H1 (cell line): ENCODE measurements around the gene PCDH9. TPM values are rescaled to one million over a fixed set of nuclear protein-coding genes. Genes with fewer than 3 reads are reported as not detected.

Source experiments
- CTCF ChIA-PET: fragments of 300-600 bp; sonication (Branson Sonifier 250); formaldehyde crosslinking; loops from one replicate; lab custom pipeline; 2021; ENCODE audit not compliant: partially characterized antibody; lab: Charles Lee
- POLR2A ChIA-PET: fragments of 300-600 bp; sonication (Branson Sonifier 250); formaldehyde crosslinking; loops from one replicate; lab custom pipeline; 2021; ENCODE audit warnings: inconsistent platforms; ENCODE audit not compliant: partially characterized antibody; lab: Charles Lee
- DNase-seq, 2 experiments: peaks; one replicate each; pipeline versions ENCODE4 v3.0.0 to v3.0.0-alpha.2; 2010 to 2022; ENCODE audit warnings: low spot score in 2 of 2, low read depth in 1 of 2, mixed read lengths in 1 of 2
- FAIRE-seq: peaks from 2 replicates; lab custom pipeline; 2011; peaks lifted over from hg19 to GRCh38; lab: Jason Lieb, UNC
- H2AFZ ChIP-seq: 2 replicates; pipeline ENCODE4 v1.8.1; 2012; ENCODE audit warnings: low read length, inconsistent platforms
- H2AK5ac ChIP-seq: 2 replicates; pipeline ENCODE4 v1.6.1; 2013; ENCODE audit warnings: low read depth, low read length
- H2BK120ac ChIP-seq: replicated peaks from 2 replicates; pipeline ENCODE3; 2013; ENCODE audit warnings: low read depth, low read length, inconsistent platforms
- H2BK12ac ChIP-seq: 2 replicates; pipeline ENCODE4 v1.6.1; 2013; ENCODE audit warnings: low read depth, low read length
- H2BK15ac ChIP-seq: 2 replicates; pipeline ENCODE4 v1.6.1; 2013; ENCODE audit warnings: low read length
- H2BK20ac ChIP-seq: 2 replicates; pipeline ENCODE4 v1.6.1; 2013; ENCODE audit warnings: low read length
- H2BK5ac ChIP-seq: 2 replicates; pipeline ENCODE4 v1.6.1; 2013; ENCODE audit warnings: low read depth, low read length
- H3K14ac ChIP-seq: 2 replicates; pipeline ENCODE4 v1.6.1; 2013; ENCODE audit warnings: inconsistent platforms; ENCODE audit not compliant: insufficient read length
- H3K18ac ChIP-seq: 2 replicates; pipeline ENCODE4 v1.6.1; 2013; ENCODE audit warnings: low read length; ENCODE audit errors: extremely low read depth
- H3K23ac ChIP-seq: 2 replicates; pipeline ENCODE4 v1.6.1; 2013; ENCODE audit warnings: inconsistent platforms; ENCODE audit not compliant: insufficient read length
- H3K23me2 ChIP-seq: 2 replicates; pipeline ENCODE4 v1.6.1; 2013; ENCODE audit warnings: low read depth, low read length
- H3K27ac ChIP-seq: 2 replicates; pipeline ENCODE4 v1.6.1; 2011; ENCODE audit warnings: low read depth, low read length, inconsistent platforms
- H3K27me3 ChIP-seq, 4 experiments: replicated peaks in 1 of 4; 1 replicate in 1 of 4; 2 replicates in 3 of 4; pipeline versions ENCODE4 v1.6.1 to v1.8.1; 2011 to 2013; ENCODE audit warnings: low read length in 3 of 4, mild to moderate bottlenecking in 3 of 4, inconsistent platforms in 2 of 4, mixed read lengths in 2 of 4, moderate library complexity in 1 of 4; ENCODE audit not compliant: control insufficient read depth in 3 of 4, insufficient read depth in 3 of 4; ENCODE audit errors: extremely low read depth in 1 of 4
- H3K36me3 ChIP-seq, 4 experiments: 2 replicates each; pipeline versions ENCODE4 v1.6.1 to v1.8.1; 2011 to 2013; ENCODE audit warnings: mild to moderate bottlenecking in 4 of 4, low read length in 3 of 4, moderate library complexity in 2 of 4, control low read depth in 1 of 4, inconsistent platforms in 1 of 4; ENCODE audit not compliant: insufficient read depth in 4 of 4, control insufficient read depth in 2 of 4
- H3K4ac ChIP-seq: replicated peaks from 2 replicates; pipeline ENCODE3; 2013; ENCODE audit warnings: low read length, low read depth, mixed read lengths, inconsistent platforms; ENCODE audit not compliant: insufficient read length
- H3K4me1 ChIP-seq, 4 experiments: replicated peaks in 1 of 4; 1 replicate in 1 of 4; 2 replicates in 3 of 4; pipeline versions ENCODE4 v1.6.1 to v1.8.1; 2011 to 2013; ENCODE audit warnings: low read length in 3 of 4, inconsistent platforms in 2 of 4, mixed read lengths in 1 of 4; ENCODE audit not compliant: insufficient read depth in 4 of 4, control insufficient read depth in 3 of 4
- H3K4me2 ChIP-seq, 2 experiments: 2 replicates each; pipeline versions ENCODE4 v1.6.1 to v1.8.1; 2011 to 2013; ENCODE audit warnings: low read depth in 2 of 2, low read length in 2 of 2, control low read depth in 1 of 2, inconsistent platforms in 1 of 2, mild to moderate bottlenecking in 1 of 2; ENCODE audit not compliant: insufficient read depth in 1 of 2
- H3K4me3 ChIP-seq, 4 experiments: fragments of 200-600, 300-600 bp in 1 of 4; sonication (generic), shearing (Covaris generic), sonication (Bioruptor Twin) in 1 of 4; 2 replicates each; pipeline versions ENCODE4 v1.5.1 to v1.8.1; 2011 to 2016; ENCODE audit warnings: low read length in 4 of 4, low read depth in 3 of 4, control low read depth in 2 of 4, inconsistent platforms in 2 of 4, mild to moderate bottlenecking in 2 of 4, mixed read lengths in 1 of 4, moderate library complexity in 1 of 4; ENCODE audit not compliant: insufficient read depth in 2 of 4; ENCODE audit errors: extremely low read depth in 1 of 4
- H3K56ac ChIP-seq: replicated peaks from 2 replicates; pipeline ENCODE3; 2013; ENCODE audit warnings: low read depth, mild to moderate bottlenecking, mixed read lengths, low read length, inconsistent platforms; ENCODE audit not compliant: insufficient read length
- H3K79me1 ChIP-seq: 2 replicates; pipeline ENCODE4 v1.6.1; 2013; ENCODE audit warnings: low read depth, low read length, control low read depth
- H3K79me2 ChIP-seq, 2 experiments: 2 replicates each; pipeline versions ENCODE4 v1.6.1 to v1.8.1; 2012 to 2013; ENCODE audit warnings: low read length in 2 of 2, mild to moderate bottlenecking in 2 of 2, inconsistent platforms in 1 of 2; ENCODE audit not compliant: insufficient read depth in 2 of 2, control insufficient read depth in 1 of 2
- H3K9ac ChIP-seq, 4 experiments: replicated peaks in 1 of 4; 1 replicate in 1 of 4; 2 replicates in 3 of 4; pipeline versions ENCODE4 v1.6.1 to v1.8.1; 2011 to 2013; ENCODE audit warnings: low read depth in 3 of 4, low read length in 3 of 4, control low read depth in 2 of 4, mild to moderate bottlenecking in 2 of 4, moderate library complexity in 2 of 4, inconsistent platforms in 1 of 4; ENCODE audit errors: extremely low read depth in 1 of 4
- H3K9me3 ChIP-seq, 2 experiments: 2 replicates each; pipeline versions ENCODE4 v1.6.1 to v1.8.1; 2012 to 2013; ENCODE audit warnings: mild to moderate bottlenecking in 2 of 2, moderate library complexity in 2 of 2, control low read depth in 1 of 2, inconsistent platforms in 1 of 2, low read depth in 1 of 2, low read length in 1 of 2, mixed read lengths in 1 of 2; ENCODE audit not compliant: insufficient read depth in 2 of 2
- H4K20me1 ChIP-seq, 2 experiments: replicated peaks in 1 of 2; 2 replicates each; pipeline versions ENCODE3 to v1.8.1; 2011 to 2013; ENCODE audit warnings: inconsistent platforms in 2 of 2, low read length in 2 of 2, mild to moderate bottlenecking in 1 of 2; ENCODE audit not compliant: insufficient read depth in 2 of 2, control insufficient read depth in 1 of 2
- H4K5ac ChIP-seq: 2 replicates; pipeline ENCODE4 v1.6.1; 2013; ENCODE audit warnings: low read length, low read depth, mixed read lengths, inconsistent platforms; ENCODE audit not compliant: insufficient read length
- H4K8ac ChIP-seq: 2 replicates; pipeline ENCODE4 v1.8.0; 2013; ENCODE audit warnings: mild to moderate bottlenecking, moderate library complexity, low read length, inconsistent platforms; ENCODE audit not compliant: insufficient read depth; ENCODE audit errors: extremely low read depth
- H4K91ac ChIP-seq: replicated peaks from 2 replicates; pipeline ENCODE3; 2013; ENCODE audit warnings: low read length, mixed read lengths, inconsistent platforms; ENCODE audit not compliant: insufficient read length
- CBX8 ChIP-seq: fragments of 300-800, 300-1000 bp; sonication (generic); IDR thresholded peaks from 2 replicates; pipeline ENCODE4 v1.7.1; 2016; ENCODE audit warnings: low read depth, low read length, borderline replicate concordance
- CHD2 ChIP-seq: IDR thresholded peaks from 2 replicates; pipeline ENCODE4 v1.6.1; 2012; ENCODE audit warnings: low read length, improper control_type of control experiment
- GTF2F1 ChIP-seq: IDR thresholded peaks from 2 replicates; pipeline ENCODE4 v1.6.1; 2012; ENCODE audit warnings: low read depth, low read length, improper control_type of control experiment, borderline replicate concordance
- JUND ChIP-seq: IDR thresholded peaks from 2 replicates; pipeline ENCODE4 v1.6.1; 2011; ENCODE audit warnings: mild to moderate bottlenecking, improper control_type of control experiment, low read length
- MAFK ChIP-seq: IDR thresholded peaks from 2 replicates; pipeline ENCODE4 v1.6.1; 2012; ENCODE audit warnings: low read depth, mild to moderate bottlenecking, improper control_type of control experiment, low read length
- MAX ChIP-seq: IDR thresholded peaks from 2 replicates; pipeline ENCODE4 v1.6.1; 2012; ENCODE audit warnings: inconsistent platforms
- POU5F1 ChIP-seq: IDR thresholded peaks from 2 replicates; pipeline ENCODE4 v1.6.1; 2011; ENCODE audit warnings: low read depth, mild to moderate bottlenecking, low read length, moderate library complexity
- RAD21 ChIP-seq, 2 experiments: IDR thresholded peaks in 1 of 2; conservative IDR thresholded peaks in 1 of 2; 2 replicates each; pipeline ENCODE4 v1.6.1; 2011; ENCODE audit warnings: low read depth in 2 of 2, low read length in 2 of 2, improper control_type of control experiment in 1 of 2, inconsistent platforms in 1 of 2, mild to moderate bottlenecking in 1 of 2, moderate library complexity in 1 of 2
- RBBP5 ChIP-seq: IDR thresholded peaks from 2 replicates; pipeline ENCODE4 v1.7.1; 2012; ENCODE audit warnings: low read depth, mild to moderate bottlenecking, inconsistent platforms, low read length, moderate library complexity, borderline replicate concordance
- SIRT6 ChIP-seq: IDR thresholded peaks from one replicate; pipeline ENCODE4 v1.7.1; 2012; ENCODE audit warnings: low read length, inconsistent platforms
- SUZ12 ChIP-seq: fragments of 200-600 bp; sonication (generic); IDR thresholded peaks from 2 replicates; pipeline ENCODE4 v1.6.1; 2012; ENCODE audit warnings: mild to moderate bottlenecking, inconsistent platforms, low read length, moderate library complexity, mixed read lengths
- TAF7 ChIP-seq: optimal IDR thresholded peaks from 2 replicates; pipeline ENCODE3; 2011; ENCODE audit warnings: low read depth, mild to moderate bottlenecking, inconsistent platforms, low read length, moderate library complexity, borderline replicate concordance
- WGBS, 2 experiments: shearing (Covaris generic) in 1 of 2; methylation state at CpG; one replicate each; pipeline versions ENCODE4 v1.1.6 to v1.1.7; 2013 to 2015; ENCODE audit warnings: low lambda C conversion rate in 2 of 2, mixed read lengths in 2 of 2, inconsistent platforms in 1 of 2, low coverage in 1 of 2, missing lambda C conversion rate in 1 of 2; ENCODE audit not compliant: insufficient replicate concordance in 2 of 2, insufficient coverage in 1 of 2, insufficient read length in 1 of 2; ENCODE audit errors: extremely low coverage in 1 of 2, missing lambda C conversion rate in 1 of 2; 5-methylcytosine and 5-hydroxymethylcytosine counted together
- polyA plus RNA-seq, 7 experiments: library from polyadenylated mRNA; depleted of rRNA in 3 of 7; stranded (reverse) in 5 of 7; unstranded in 2 of 7; fragments of >200 nt in 5 of 7; fragments of 200-250 nt in 2 of 7; gene quantifications; 1 replicate in 5 of 7; 2 replicates in 1 of 7; 4 replicates in 1 of 7; pipeline versions ENCODE4 v1.2.1 to v1.2.3, GENCODE V29; 2011 to 2013; ENCODE audit warnings: missing spikeins in 2 of 7, mixed read lengths in 2 of 7
- total RNA-seq: library from RNA; stranded (reverse); fragmentation: NEBNext Ultra II Directional; extraction: Animal tissue kit (Norgen Biotek cat#: 25700); gene quantifications from 2 replicates; pipeline ENCODE4 v1.2.1, GENCODE V29; 2021
- TF ChIP-seq, protein P1 (sequence below): IDR thresholded peaks from 2 replicates; pipeline ENCODE4 v1.6.1; 2012; ENCODE audit warnings: inconsistent platforms

The PCDH9 gene
- total and polyA plus RNA-seq, 2 of the 8 experiments (the other 6 are each of a cell fraction or from before 2014, with no cell fraction given) = 0.12 to 0.60 TPM

DNA sequence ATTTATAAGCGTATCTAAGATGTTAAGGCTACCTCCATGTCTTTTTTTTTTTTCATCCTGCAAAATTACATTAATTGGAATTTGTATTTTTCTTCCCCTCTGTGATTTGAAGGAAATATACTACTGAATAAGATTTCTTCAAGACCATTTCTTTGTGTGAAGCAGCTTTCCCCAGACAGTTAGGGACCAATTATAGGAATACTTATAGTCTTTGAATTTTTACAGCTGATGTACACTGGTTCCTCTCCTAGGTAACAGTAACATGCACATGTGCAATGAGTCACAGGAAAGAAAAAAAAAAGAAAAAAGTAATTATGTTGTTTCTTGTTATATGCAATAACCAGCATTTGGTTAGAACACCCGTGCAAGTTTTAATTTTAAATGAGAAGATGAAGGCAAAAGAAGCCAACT lies 82.0 kb downstream of the PCDH9 start:
- ChIA-PET CTCF (interaction anchor here (1.0 kb wide), 1 partner anchor 23 kb away, joined by 3 read pairs; no protein-coding TSS in a partner anchor), POLR2A (no interaction called here)
- no peak overlapping the region for H3K27ac ChIP-seq
- H4K8ac ChIP-seq = no peak overlapping the region
- FAIRE-seq = no peak
- H2AFZ ChIP-seq = no peak overlapping the region
- H2BK20ac ChIP-seq = no peak overlapping the region
- H3K23ac ChIP-seq = no peak overlapping the region
- H3K36me3 ChIP-seq = no peaks in the 10 kb centered on the region
- H3K56ac ChIP-seq = no peak overlapping the region
- H3K27me3 ChIP-seq = no peaks in the 10 kb centered on the region
- no peaks in the 10 kb centered on the region for H3K79me2 ChIP-seq
- no peaks in the 10 kb centered on the region for H4K20me1 ChIP-seq
- no peak overlapping the region for H2BK5ac ChIP-seq
- H2BK120ac ChIP-seq = no peak overlapping the region
- H2BK12ac ChIP-seq = no peak overlapping the region
- H3K4ac ChIP-seq = no peak overlapping the region
- no peak overlapping the region for H3K14ac ChIP-seq
- DNase-seq = no peak
- H3K9me3 ChIP-seq = no peaks in the 10 kb centered on the region
- no peak overlapping the region for H4K5ac ChIP-seq
- no peak overlapping the region for H3K4me2 ChIP-seq
- H2AK5ac ChIP-seq = no peak overlapping the region
- no peak overlapping the region for H3K4me3 ChIP-seq
- H3K9ac ChIP-seq = no peak overlapping the region
- peaks cover 0 to 4% (median 2%) of the 10 kb centered on the region in 4 experiments; a peak in 3 of 7 replicates for H3K4me1 ChIP-seq
- H4K91ac ChIP-seq = no peak overlapping the region
- 66% methylated on average over 2 of the region's 2 CpGs; no CpG with 5 or more reads in 1 of the 2 experiments for WGBS, 2 experiments
- no peaks in the 10 kb centered on the region for H3K79me1 ChIP-seq
- no peaks in the 10 kb centered on the region for H3K23me2 ChIP-seq
- no peak overlapping the region for H2BK15ac ChIP-seq
- H3K18ac ChIP-seq = no peak overlapping the region
- TF ChIP-seq CBX8 (no peak), CHD2 (no peak), SUZ12 (no peak), MAX (no peak), JUND (no peak), GTF2F1 (no peak), RAD21 (IDR thresholded peaks at IDR 0.05 in 1 of 2, conservative IDR thresholded peaks at IDR 0.05 in 1 of 2; ENCODE audit: low read depth in 2 of 2, low read length in 2 of 2) (no peak), RBBP5 (no peak), POU5F1 (no peak), SIRT6 (no peak), MAFK (no peak), TAF7 (no peak)
- TF ChIP-seq, protein P1, sequence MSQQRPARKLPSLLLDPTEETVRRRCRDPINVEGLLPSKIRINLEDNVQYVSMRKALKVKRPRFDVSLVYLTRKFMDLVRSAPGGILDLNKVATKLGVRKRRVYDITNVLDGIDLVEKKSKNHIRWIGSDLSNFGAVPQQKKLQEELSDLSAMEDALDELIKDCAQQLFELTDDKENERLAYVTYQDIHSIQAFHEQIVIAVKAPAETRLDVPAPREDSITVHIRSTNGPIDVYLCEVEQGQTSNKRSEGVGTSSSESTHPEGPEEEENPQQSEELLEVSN = no peak
